Activated T-cell treated with anti-CD3 and anti-CD28 coated beads for 4 hours (primary cell): ENCODE measurements around the gene C1orf105.

Experiments used
- DNase-seq: peaks from one replicate; pipeline ENCODE4 v3.0.0-alpha.2; 2020

C1orf105 gene

GRCh38 chr1:172460887-172461315 lies 40.4 kb downstream of the C1orf105 start:
- no peak for DNase-seq

- DNase-seq, result no peak
Observed at GRCh38 chr1:172465617-172466016, 45.1 kb downstream of the C1orf105 start.

DNA sequence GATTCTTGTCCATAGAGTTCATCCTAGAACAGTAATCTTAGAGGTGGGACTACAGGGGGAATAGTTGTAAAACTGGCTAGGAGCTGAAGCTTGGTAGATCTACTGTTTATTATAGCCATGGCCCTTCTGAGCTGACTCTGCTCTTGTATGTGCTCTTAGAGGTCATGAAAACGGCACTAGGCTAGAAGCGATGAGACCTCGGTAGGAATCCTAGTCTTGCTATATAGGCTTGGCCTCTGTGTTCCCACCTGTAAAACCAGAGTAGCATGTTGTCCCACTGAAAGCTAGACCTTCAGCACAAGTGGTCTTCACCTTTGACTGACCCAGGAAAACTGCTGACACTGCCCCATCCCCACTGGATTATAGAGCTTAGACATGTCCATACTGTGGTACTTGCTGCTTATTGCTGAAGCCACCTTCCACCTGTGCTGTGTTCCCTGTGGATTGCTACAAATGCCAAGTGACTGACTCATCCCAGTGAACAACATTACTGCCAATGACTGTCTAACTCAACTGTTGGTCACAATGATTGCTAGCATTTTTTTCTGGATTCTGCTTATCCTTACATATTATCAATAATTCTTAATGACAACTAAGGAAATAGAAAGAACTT lies 46.4 kb downstream of the C1orf105 start:
- no peak for DNase-seq

- DNase-seq, result no peak
Observed at GRCh38 chr1:172467446-172467845, 47.0 kb downstream of the C1orf105 start.

- DNase-seq, result no peak
Observed at GRCh38 chr1:172468296-172468695, 47.8 kb downstream of the C1orf105 start.

DNA sequence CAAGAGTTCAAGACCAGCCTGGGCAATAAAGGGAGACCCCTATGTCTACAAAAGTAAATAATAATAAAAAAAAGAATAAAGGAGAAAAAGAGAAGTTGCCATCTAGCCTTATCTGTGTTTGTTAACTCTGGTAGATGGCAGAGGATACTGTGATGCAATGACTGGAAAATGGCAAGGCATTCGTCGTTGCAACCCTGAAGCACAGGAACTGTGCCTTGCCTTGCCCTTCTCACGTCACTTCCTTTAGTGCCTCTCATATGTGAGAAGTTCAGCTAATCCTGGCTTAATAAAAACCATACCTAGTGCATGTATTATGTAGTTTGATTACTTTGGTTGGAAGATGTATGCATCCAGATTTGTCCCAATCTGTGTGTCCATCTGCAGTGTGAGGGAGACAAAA lies 49.2 kb downstream of the C1orf105 start:
- no peak for DNase-seq

DNA sequence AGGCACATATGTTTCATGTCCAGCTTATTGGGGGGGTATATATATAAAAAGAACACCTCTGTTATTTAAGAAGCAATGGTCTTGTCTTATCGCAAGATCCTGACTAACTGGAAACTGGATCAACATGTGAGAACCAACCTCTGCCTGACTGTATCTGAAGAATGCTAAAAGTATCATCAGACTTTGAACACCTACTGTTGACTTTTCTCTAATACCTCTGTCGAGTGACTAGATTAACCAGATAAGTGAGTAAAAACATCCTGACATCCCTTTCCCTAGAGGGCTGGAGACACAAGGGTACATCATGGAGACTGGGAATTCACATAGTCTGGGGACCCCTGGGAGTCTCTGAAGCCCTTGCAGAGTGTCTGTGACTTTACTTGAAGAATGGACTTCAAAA lies 49.7 kb downstream of the C1orf105 start:
- no peak for DNase-seq

DNA sequence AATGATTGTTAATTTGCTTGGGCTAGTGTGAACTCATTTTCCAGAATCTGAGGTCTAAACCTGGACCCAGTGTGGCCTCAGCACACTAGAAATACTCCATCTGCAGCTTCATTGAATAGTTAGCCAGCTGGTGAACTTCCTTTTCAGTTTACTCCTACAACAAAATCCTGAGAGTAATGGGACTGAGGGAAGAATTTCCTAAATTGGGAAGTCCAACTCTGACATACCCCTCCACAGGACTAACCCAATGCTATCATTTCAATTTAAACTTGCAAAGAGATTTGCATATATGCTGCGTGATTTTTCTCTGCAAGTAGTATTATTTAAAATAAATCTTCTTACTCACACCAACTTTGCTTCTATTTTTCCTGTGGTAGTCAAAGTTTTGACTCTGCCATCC lies 51.2 kb downstream of the C1orf105 start:
- no peak for DNase-seq

DNA sequence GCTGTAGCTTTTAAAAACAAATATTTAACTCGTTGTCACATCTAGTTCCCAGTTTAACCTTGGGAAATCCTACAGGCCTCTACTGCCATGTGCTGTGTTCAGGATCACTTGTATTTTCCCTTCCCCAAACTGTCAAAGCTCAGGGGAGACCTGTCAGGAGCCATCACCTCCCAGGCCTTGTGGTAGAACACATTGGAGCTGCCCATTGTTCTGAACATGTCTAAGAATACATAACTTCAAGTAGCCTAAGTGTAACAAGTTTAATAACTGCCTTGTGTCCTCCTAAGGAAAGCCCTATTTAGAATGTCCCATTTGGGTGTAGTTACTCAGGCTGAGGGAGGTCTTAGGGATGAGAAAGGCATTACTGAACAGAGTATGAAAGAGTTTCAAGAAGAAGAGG lies 52.0 kb downstream of the C1orf105 start:
- no peak for DNase-seq

GRCh38 chr1:172473302-172473701 lies 52.8 kb downstream of the C1orf105 start:
- no peak for DNase-seq

DNA sequence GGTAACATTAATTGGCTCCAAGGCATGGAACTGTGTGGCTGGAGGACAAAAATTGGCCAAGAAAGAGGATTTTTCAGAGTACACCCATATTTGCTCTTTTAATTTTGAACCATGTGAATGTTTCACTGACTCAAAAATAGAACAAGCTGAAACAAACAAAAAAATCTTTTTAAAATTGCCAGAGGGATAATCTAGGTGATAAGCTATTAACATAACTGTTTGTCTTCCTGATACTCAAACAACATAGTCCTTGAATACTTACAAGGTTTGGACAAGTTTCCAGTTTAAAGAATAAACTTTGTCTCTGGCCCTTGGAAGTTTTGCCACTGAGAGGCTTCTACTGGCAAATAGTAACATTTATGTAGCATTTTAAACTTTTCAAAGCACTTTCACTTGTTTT lies 53.4 kb downstream of the C1orf105 start:
- no peak for DNase-seq

DNA sequence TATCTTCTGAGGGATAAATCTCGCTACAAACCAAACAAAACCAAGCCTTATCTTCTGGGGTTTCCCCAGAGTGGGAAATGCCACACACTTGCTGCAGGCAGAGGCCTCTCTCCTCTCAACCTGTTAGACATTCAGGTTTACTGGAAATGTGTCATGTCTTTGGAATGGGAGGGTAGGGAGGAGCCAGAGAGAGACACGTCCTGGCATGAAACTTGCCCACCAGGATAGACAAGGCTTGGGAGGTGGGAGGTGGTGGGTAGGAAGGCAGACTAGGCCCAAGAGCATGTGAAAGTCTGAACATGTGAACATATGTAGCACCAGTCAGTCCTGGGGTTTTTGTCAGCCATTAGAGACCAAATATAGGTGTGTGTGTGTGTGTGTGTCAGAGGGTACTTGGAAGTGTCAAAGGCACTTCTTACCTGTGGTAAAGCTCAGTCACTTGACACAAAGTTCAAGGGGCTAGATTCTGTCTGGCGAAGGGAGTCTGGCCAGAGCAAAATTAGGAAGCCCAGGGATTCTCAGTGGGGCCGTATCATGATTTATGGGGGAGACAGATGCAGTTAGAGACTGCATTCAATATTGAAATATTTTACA lies 55.8 kb downstream of the C1orf105 start:
- no peak for DNase-seq

- no peak for DNase-seq
Observed at GRCh38 chr1:172477216-172477615, 56.7 kb downstream of the C1orf105 start.

GRCh38 chr1:172477741-172478140 lies 57.3 kb downstream of the C1orf105 start:
- DNase-seq, result no peak

GRCh38 chr1:172478485-172478884 lies 58.0 kb downstream of the C1orf105 start:
- no peak for DNase-seq

DNA sequence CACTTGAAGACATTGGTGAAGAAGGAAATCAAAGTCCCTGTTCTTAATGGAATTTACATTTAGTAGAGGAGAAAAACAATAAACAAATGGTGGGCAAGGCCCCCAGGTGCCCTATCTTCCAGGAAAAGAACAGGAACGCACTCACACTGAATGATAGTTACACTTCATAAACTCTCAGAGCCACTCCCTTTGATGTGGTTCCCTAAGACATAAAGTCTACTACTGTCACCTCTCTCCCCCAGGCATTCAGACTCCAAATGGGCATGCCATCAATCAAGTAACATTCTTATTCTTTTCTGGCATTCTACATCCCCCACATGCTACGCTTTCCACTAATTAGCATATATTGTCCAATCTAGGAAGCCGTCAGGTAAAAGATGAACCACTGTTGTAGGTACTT lies 59.9 kb downstream of the C1orf105 start:
- DNase-seq, result no peak

GRCh38 chr1:172482044-172482443 lies 61.6 kb downstream of the C1orf105 start:
- DNase-seq, result no peak

- DNase-seq, result no peak
Observed at GRCh38 chr1:172483448-172483847, 63.0 kb downstream of the C1orf105 start.

DNA sequence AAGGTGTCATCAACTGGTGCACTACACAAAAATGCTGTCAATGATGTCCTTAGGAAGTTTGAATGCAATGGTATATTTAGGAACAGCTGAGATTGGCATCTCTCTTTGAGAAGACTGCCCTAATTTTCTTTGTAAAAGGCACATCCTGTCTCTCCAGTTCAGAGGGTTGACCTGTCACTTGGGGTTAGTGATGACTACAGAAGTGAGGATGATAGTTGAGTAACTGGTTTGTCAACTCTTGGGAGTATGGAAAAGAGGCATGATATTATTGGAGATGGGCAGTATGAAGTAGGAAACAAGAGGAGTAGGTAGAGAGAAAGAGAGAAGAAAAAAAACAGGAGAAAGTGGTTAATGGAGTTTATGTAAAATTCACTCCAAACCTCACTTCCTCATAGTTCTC lies 63.8 kb downstream of the C1orf105 start:
- no peak for DNase-seq

DNA sequence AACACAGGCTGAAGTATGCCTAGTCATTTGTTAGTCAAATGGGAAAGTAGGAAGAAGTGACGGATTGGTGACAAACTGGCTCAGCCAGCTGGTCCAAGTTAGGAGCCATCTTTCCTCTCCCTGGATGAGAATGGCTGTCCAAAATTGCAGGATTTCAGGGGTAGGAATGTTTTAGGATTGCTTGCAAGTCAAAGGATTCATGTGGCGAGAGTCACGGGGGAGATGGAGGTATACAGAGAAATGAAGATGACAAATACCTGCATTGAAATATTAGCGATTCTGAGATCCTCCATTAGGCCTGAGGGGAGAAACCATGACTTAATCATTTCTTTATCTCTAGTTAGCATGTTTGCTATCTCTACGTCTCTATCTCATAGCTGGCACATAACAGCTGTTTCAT lies 65.1 kb downstream of the C1orf105 start:
- no peak for DNase-seq

DNA sequence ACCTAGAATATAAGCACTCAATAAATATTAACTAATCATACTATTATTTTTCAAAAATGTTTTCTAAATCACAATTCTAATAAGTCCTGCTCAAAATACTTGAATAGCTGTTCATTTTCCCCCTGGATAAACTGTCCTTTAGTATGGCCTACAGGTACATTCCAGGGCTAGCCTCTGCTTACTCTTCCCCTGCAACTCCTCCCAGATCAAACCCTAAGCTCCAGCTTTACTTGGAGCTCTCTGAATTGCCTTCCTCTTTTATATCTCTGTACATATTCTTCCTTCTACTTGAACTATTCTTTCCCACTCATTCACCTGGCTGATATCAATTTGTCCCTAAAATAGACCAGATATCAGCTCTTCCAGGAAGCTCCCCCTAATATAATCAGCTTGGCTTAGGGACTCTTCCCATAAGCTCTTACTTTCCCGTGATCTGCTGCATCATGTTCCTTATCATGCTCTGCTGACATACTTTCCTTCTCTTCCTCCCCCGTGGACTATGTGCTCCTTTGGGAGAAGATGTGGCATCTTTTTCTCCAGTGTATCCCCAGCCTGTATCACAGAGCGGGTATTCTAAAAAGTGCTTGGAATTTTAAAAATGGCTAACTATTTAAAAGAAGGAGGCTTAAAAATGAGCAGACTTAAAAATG lies 66.4 kb downstream of the C1orf105 start:
- no peak for DNase-seq

DNA sequence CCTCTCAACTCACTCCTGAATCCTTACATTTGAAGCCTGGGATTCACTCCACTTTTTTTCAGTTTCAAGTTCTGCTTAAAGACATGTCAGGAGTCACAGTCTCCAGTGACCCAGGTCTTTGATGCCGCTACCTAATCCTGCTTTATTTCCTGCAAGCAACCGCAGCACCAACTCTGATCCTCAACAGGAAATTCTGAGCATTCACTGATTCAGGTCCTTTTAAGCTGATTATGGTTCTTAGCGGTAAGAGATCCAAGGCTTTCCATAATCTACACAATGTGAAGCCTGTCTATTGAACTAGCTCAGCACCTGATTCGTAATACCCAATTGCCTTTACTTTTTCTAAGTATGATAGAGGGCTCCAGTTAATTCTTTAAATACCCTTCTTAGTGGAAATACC lies 67.1 kb downstream of the C1orf105 start:
- no peak for DNase-seq

- no peak for DNase-seq
Observed at GRCh38 chr1:172488393-172488792, 67.9 kb downstream of the C1orf105 start.

- no peak for DNase-seq
Observed at GRCh38 chr1:172489847-172490246, 69.4 kb downstream of the C1orf105 start.

GRCh38 chr1:172492421-172492820 lies 71.9 kb downstream of the C1orf105 start:
- DNase-seq, result no peak
